K562 (cell line): ENCODE measurements around the gene C2orf72. TPM values are rescaled to one million over a fixed set of nuclear protein-coding genes. Genes with fewer than 3 reads are reported as not detected.

Source experiments
- ATAC-seq: fragments of 200-7000 bp; cut with Tn5 transposase; 3 replicates; pipeline ENCODE4 v1.9.1; 2020; ENCODE audit warnings: moderate library complexity
- BruUV-seq: library from RNA; stranded (reverse); fragments of 400-500 nt; replicated peaks from 2 replicates; lab custom pipeline; 2021; lab: Mats Ljungman, UMichigan
- CTCF ChIA-PET: fragments of 300-600 bp; formaldehyde crosslinking; extraction: SDS; loops from one replicate; lab custom pipeline; 2021; ENCODE audit warnings: low intra/inter-chr PET ratio; lab: Yijun Ruan, JAX
- POLR2A ChIA-PET: fragments of 300-600, 350-650 bp; sonication (Branson Sonifier 250); formaldehyde crosslinking; extraction: SDS; loops from one replicate; lab custom pipeline; 2021; ENCODE audit warnings: antibody characterized with exemption, inconsistent platforms; lab: Yijun Ruan, JAX
- DNase-seq, 4 experiments: peaks; one replicate each; pipeline versions ENCODE4 v3.0.0 to v3.0.0-alpha.2; 2011 to 2018; ENCODE audit warnings: low spot score in 3 of 4, mixed read lengths in 3 of 4; ENCODE audit errors: extremely low read depth in 1 of 4
- FAIRE-seq: peaks from 2 replicates; lab custom pipeline; 2011; peaks lifted over from hg19 to GRCh38; lab: Jason Lieb, UNC
- H2AFZ ChIP-seq: 2 replicates; pipeline ENCODE4 v1.6.0; 2011; ENCODE audit warnings: low read depth, low read length, control low read depth, inconsistent platforms
- H3K27ac ChIP-seq: fragments of 200-600 bp; 3 replicates; pipeline ENCODE4 v1.8.0; 2011; ENCODE audit warnings: low read depth, mild to moderate bottlenecking, control low read depth, inconsistent platforms, low read length, moderate library complexity, mixed read lengths; ENCODE audit errors: extremely low read depth
- H3K27me3 ChIP-seq, 2 experiments: fragments of 300-600 bp in 1 of 2; 2 replicates in 1 of 2; 3 replicates in 1 of 2; pipeline versions ENCODE4 v1.6.0 to v1.8.0; 2011; ENCODE audit warnings: inconsistent platforms in 2 of 2, low read length in 2 of 2, mild to moderate bottlenecking in 1 of 2, mixed read lengths in 1 of 2, moderate library complexity in 1 of 2; ENCODE audit not compliant: control insufficient read depth in 2 of 2, insufficient read depth in 2 of 2
- H3K36me3 ChIP-seq: fragments of 300-600 bp; 3 replicates; pipeline ENCODE4 v1.8.0; 2011; ENCODE audit warnings: mild to moderate bottlenecking, low read length, inconsistent platforms; ENCODE audit not compliant: control insufficient read depth, insufficient read depth
- H3K4me1 ChIP-seq, 2 experiments: fragments of 200-600 bp in 1 of 2; replicated peaks in 1 of 2; 2 replicates in 1 of 2; 3 replicates in 1 of 2; pipeline versions ENCODE4 v1.5.1 to v1.8.0; 2011; ENCODE audit warnings: inconsistent platforms in 2 of 2, low read length in 2 of 2, mild to moderate bottlenecking in 1 of 2, mixed read lengths in 1 of 2, moderate library complexity in 1 of 2; ENCODE audit not compliant: control insufficient read depth in 2 of 2, insufficient read depth in 2 of 2
- H3K4me2 ChIP-seq: 2 replicates; pipeline ENCODE4 v1.6.1; 2011; ENCODE audit warnings: low read length, control low read depth, inconsistent platforms, mixed read lengths; ENCODE audit not compliant: insufficient read depth
- H3K4me3 ChIP-seq: fragments of 200-600 bp; sonication (generic), shearing (Covaris generic); 2 replicates; pipeline ENCODE4 v1.5.1; 2016; ENCODE audit warnings: control low read depth, inconsistent platforms
- H3K79me2 ChIP-seq: fragments of 200-600 bp; 3 replicates; pipeline ENCODE4 v1.8.0; 2011; ENCODE audit warnings: low read length, inconsistent platforms; ENCODE audit not compliant: control insufficient read depth, insufficient read depth
- H3K9ac ChIP-seq, 2 experiments: 2 replicates each; pipeline versions ENCODE4 v1.6.0 to v1.6.1; 2011; ENCODE audit warnings: low read depth in 2 of 2, low read length in 2 of 2, control low read depth in 1 of 2, inconsistent platforms in 1 of 2, mild to moderate bottlenecking in 1 of 2, mixed read lengths in 1 of 2; ENCODE audit not compliant: insufficient read depth in 1 of 2
- H3K9me1 ChIP-seq: one replicate; pipeline ENCODE4 v1.6.0; 2011; ENCODE audit warnings: inconsistent platforms, mild to moderate bottlenecking, low read length, moderate library complexity; ENCODE audit not compliant: control insufficient read depth, insufficient read depth
- H3K9me3 ChIP-seq: replicated peaks from 2 replicates; pipeline ENCODE4 v1.5.1; 2011; ENCODE audit warnings: low read depth, low read length, inconsistent platforms; ENCODE audit not compliant: control insufficient read depth, insufficient read depth
- H4K20me1 ChIP-seq: replicated peaks from 2 replicates; pipeline ENCODE4 v1.6.1; 2011; ENCODE audit warnings: low read length, inconsistent platforms, mixed read lengths; ENCODE audit not compliant: control insufficient read depth, insufficient read depth
- ARNT ChIP-seq, 2 experiments: fragments of 450-650 bp; IDR thresholded peaks; 2 replicates each; pipeline ENCODE4 v1.6.1; 2016; ENCODE audit warnings: mild to moderate bottlenecking in 1 of 2
- BRF1 ChIP-seq: IDR thresholded peaks from 3 replicates; pipeline ENCODE4 v1.6.1; 2011; ENCODE audit warnings: borderline replicate concordance, mild to moderate bottlenecking; ENCODE audit not compliant: insufficient read length; ENCODE audit errors: extremely low read depth
- CBX1 ChIP-seq: sonication (generic); IDR thresholded peaks from 2 replicates; pipeline ENCODE4 v1.6.1; 2016; ENCODE audit warnings: antibody characterized with exemption, low read depth, mild to moderate bottlenecking
- CSDE1 ChIP-seq, 2 experiments: fragments of 450-650 bp; IDR thresholded peaks; 2 replicates each; pipeline ENCODE4 v1.6.1; 2016; ENCODE audit warnings: mild to moderate bottlenecking in 1 of 2
- HMG20B ChIP-seq: fragments of 250-450 bp; sonication (Bioruptor Pico); IDR thresholded peaks from 2 replicates; pipeline ENCODE4 v1.5.0; 2021; ENCODE audit warnings: mild to moderate bottlenecking
- NCOA2 ChIP-seq, 2 experiments: fragments of 450-650 bp; IDR thresholded peaks; 2 replicates each; pipeline ENCODE4 v1.6.1; 2018; ENCODE audit warnings: mild to moderate bottlenecking in 2 of 2, moderate library complexity in 1 of 2; ENCODE audit not compliant: partially characterized antibody in 2 of 2
- SMAD3 ChIP-seq: fragments of 450-650 bp; formaldehyde crosslinking; conservative IDR thresholded peaks from 2 replicates; pipeline ENCODE4 v1.4.0; 2020; ENCODE audit warnings: mild to moderate bottlenecking
- TAF1 ChIP-seq: IDR thresholded peaks from 2 replicates; pipeline ENCODE4 v1.6.1; 2011; ENCODE audit warnings: mild to moderate bottlenecking, low read length, moderate library complexity; ENCODE audit not compliant: insufficient read depth, control insufficient read depth, severe bottlenecking; ENCODE audit errors: extremely low read depth
- TSC22D4 ChIP-seq: fragments of 450-650 bp; IDR thresholded peaks from 2 replicates; pipeline ENCODE4 v1.6.1; 2016; ENCODE audit warnings: missing genetic modification characterization, missing biosample characterization, control low read depth
- XRCC5 ChIP-seq: fragments of 200-400 bp; formaldehyde crosslinking; IDR thresholded peaks from 2 replicates; pipeline ENCODE4 v1.6.1; 2017; ENCODE audit warnings: low read depth, mild to moderate bottlenecking, low read length
- ZFX ChIP-seq: sonication (generic); formaldehyde crosslinking; IDR thresholded peaks from 2 replicates; pipeline ENCODE4 v1.8.0; 2022; ENCODE audit warnings: mild to moderate bottlenecking, missing genetic modification reagents, moderate library complexity
- ZNF707 ChIP-seq: fragments of 250-450 bp; sonication (Bioruptor Pico); conservative IDR thresholded peaks from 2 replicates; pipeline ENCODE4 v1.8.0; 2022; ENCODE audit warnings: inconsistent platforms, mild to moderate bottlenecking, moderate library complexity
- ZZZ3 ChIP-seq: fragments of 450-650 bp; IDR thresholded peaks from 2 replicates; pipeline ENCODE4 v1.6.1; 2016; ENCODE audit warnings: antibody characterized with exemption, mild to moderate bottlenecking, moderate library complexity
- WGBS: fragments of 100-300 bp; shearing (Covaris generic); methylation state at CpG from one replicate; pipeline ENCODE4 v1.1.6; 2016; ENCODE audit warnings: low coverage, mixed read lengths; ENCODE audit not compliant: insufficient coverage; ENCODE audit errors: missing lambda C conversion rate; 5-methylcytosine and 5-hydroxymethylcytosine counted together
- in situ Hi-C: fragments of 300-500 bp; cut with MboI; formaldehyde crosslinking; loops from 4 replicates; pipeline ENCODE4 v1.15.0; 2018; ENCODE audit warnings: inconsistent platforms, mixed read lengths
- intact Hi-C: fragments of 100-400 bp; cut with micrococcal nuclease; formaldehyde crosslinking; loops from 2 replicates; pipeline ENCODE4 v1.14.2; 2022
- polyA plus RNA-seq, 8 experiments: library from polyadenylated mRNA; depleted of rRNA in 4 of 8; stranded (reverse) in 5 of 8; unstranded in 3 of 8; fragments of >200 nt; fragmentation: Nextera tagmentation in 2 of 8; fragmentation: Illumina TruSeq in 1 of 8; extraction: Ambion mirVana in 2 of 8; extraction: Trizol in 1 of 8; gene quantifications; 2 replicates each; pipeline versions ENCODE4 v1.2.1 to v1.2.3, GENCODE V29; 2011 to 2014; ENCODE audit warnings: inconsistent platforms in 1 of 8, missing spikeins in 1 of 8
- total RNA-seq, 7 experiments: library from RNA; depleted of rRNA in 6 of 7; stranded (reverse); fragments of >200 nt in 6 of 7; fragmentation: Illumina TruSeq in 2 of 7; extraction: Trizol in 2 of 7; gene quantifications; 2 replicates each; pipeline versions ENCODE4 v1.2.1 to v1.2.3, GENCODE V29; 2011 to 2021; ENCODE audit warnings: low replicate concordance in 1 of 7
- TF ChIP-seq, protein P1 (sequence below): sonication (generic); formaldehyde crosslinking; IDR thresholded peaks from 2 replicates; pipeline ENCODE4 v1.8.1; 2023; ENCODE audit warnings: mild to moderate bottlenecking, missing genetic modification reagents, moderate library complexity

The C2orf72 gene
- total and polyA plus RNA-seq, 9 of the 15 experiments (the other 6 are each of a cell fraction or from before 2014, with no cell fraction given), result 0.08 to 0.18 (median 0.11) TPM; not detected in 6

DNA sequence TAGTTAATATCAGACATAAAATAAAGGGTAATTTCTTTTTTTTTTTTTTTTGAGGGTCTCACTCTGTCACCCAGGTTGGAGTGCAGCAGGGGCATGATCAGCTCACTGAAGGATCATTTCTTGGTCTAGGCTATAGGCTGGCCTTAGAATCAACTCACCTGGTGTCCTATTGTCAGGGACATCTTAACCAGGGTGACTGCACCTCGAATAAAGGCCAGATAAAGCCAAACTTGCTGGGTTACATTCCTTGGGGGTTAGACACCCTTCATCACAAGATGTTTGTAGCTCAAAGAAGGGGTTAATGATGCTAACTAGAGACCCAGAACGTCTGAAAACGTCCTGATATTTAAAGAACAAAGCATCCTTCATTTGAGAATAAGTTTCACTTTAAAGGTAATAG, 23.5 kb upstream of the C2orf72 start:
- Histone ChIP-seq H4K20me1 (no peaks in the 10 kb centered on the region; the same call in 1 of the 2 replicates), H3K9me3 (no peaks in the 10 kb centered on the region), H3K36me3 (no peaks in the 10 kb centered on the region), H3K4me2 (no peak overlapping the region), H3K4me3 (no peak overlapping the region), H3K9ac (no peak overlapping the region), H3K27me3 (peaks cover 7 to 11% of the 10 kb centered on the region in 2 experiments; a peak in 3 of 5 replicates), H3K79me2 (no peaks in the 10 kb centered on the region), H3K9me1 (no peaks in the 10 kb centered on the region), H3K4me1 (no peaks in the 10 kb centered on the region), H2AFZ (no peak overlapping the region), H3K27ac (no peak overlapping the region)
- FAIRE-seq, result no peak
- ChIA-PET POLR2A (no interaction called here), CTCF (no interaction called here)
- no peak for ATAC-seq
- in situ Hi-C loops (no loop called here), intact Hi-C loops (no loop called here)
- no peak for TF ChIP-seq TAF1
- TF ChIP-seq ZZZ3, result no peak
- no peak for TF ChIP-seq BRF1
- BruUV-seq, result no TSS peak
- DNase-seq, result no peak
- 0% methylated on average over 3 of the region's 3 CpGs for WGBS

DNA sequence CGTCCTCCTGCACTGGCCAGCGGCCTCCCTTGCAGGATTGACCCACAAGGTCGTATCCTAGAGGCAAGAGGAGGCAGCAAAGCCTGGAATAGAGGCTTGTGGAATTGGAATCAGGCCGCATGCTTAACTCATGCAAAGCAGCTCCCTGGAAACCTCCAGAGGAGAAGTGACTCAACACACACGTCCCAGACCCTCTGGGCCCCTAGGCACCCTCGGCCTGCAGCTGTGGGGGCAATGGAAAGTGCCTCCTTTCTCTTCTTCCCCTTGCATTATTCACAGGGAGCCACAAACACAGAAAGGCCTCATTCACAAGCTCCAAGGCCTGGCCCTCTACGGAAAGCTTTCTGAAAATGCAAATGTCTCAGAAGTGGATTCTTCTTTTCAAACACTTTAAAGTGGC, 21.8 kb upstream of the C2orf72 start:
- ChIA-PET POLR2A (no interaction called here), CTCF (no interaction called here)
- Histone ChIP-seq H3K79me2 (no peaks in the 10 kb centered on the region), H3K4me3 (no peak overlapping the region), H4K20me1 (no peaks in the 10 kb centered on the region; the same call in 1 of the 2 replicates), H3K9ac (no peak overlapping the region), H3K4me1 (no peaks in the 10 kb centered on the region), H3K9me3 (no peaks in the 10 kb centered on the region), H2AFZ (no peak overlapping the region), H3K27ac (no peak overlapping the region), H3K9me1 (no peaks in the 10 kb centered on the region), H3K4me2 (no peak overlapping the region), H3K27me3 (peaks cover 0 to 2% of the 10 kb centered on the region in 2 experiments; a peak in 3 of 5 replicates), H3K36me3 (no peaks in the 10 kb centered on the region)
- in situ Hi-C loops (no loop called here), intact Hi-C loops (no loop called here)
- no TSS peak for BruUV-seq
- TF ChIP-seq, protein P1, sequence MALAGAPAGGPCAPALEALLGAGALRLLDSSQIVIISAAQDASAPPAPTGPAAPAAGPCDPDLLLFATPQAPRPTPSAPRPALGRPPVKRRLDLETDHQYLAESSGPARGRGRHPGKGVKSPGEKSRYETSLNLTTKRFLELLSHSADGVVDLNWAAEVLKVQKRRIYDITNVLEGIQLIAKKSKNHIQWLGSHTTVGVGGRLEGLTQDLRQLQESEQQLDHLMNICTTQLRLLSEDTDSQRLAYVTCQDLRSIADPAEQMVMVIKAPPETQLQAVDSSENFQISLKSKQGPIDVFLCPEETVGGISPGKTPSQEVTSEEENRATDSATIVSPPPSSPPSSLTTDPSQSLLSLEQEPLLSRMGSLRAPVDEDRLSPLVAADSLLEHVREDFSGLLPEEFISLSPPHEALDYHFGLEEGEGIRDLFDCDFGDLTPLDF (CRISPR knock-in tag), result no peak
- TF ChIP-seq ZNF707 (CRISPR knock-in tag) (no peak), HMG20B (CRISPR knock-in tag) (no peak), ZFX (CRISPR knock-in tag) (no peak), XRCC5 (no peak), TSC22D4 (tag) (no peak), CSDE1 (IDR thresholded peaks at IDR 0.05) (no peak), CBX1 (no peak), ARNT (IDR thresholded peaks at IDR 0.05) (no peak), SMAD3 (CRISPR knock-in tag) (no peak), NCOA2 (IDR thresholded peaks at IDR 0.05; ENCODE audit: partially characterized antibody in 2 of 2) (no peak)
- no peak for ATAC-seq
- no peak for DNase-seq
- 0% methylated on average over 6 of the region's 7 CpGs for WGBS
- no peak for FAIRE-seq
